Measurements from ENCODE around the gene PMEL. TPM values are rescaled to one million over a fixed set of nuclear protein-coding genes. Genes with fewer than 3 reads are reported as not detected.
"Not testable (repeated sequence)": the region's sequence is repeated elsewhere in the genome, so short reads cannot be mapped to it uniquely, and the experiment has no call there.

The PMEL gene
- total and polyA plus RNA-seq, 2 donors (not counting 1 experiment from before 2014, with no cell fraction given) = 0.50 to 0.84 TPM

GRCh38 chr12:55926738-55927587, 38.9 kb downstream of the PMEL start:
- Histone ChIP-seq H3K27ac (ENCODE audit: insufficient read depth, low read length) (peak overlapping the region; percentile 94), H3K79me2 (ENCODE audit: control insufficient read depth, insufficient read depth, low read length) (peaks cover 41% of the 10 kb centered on the region), H3K4me2 (ENCODE audit: extremely low read depth, insufficient read depth, low read length) (peak overlapping the region; percentile 81), H3K36me3 (ENCODE audit: control insufficient read depth, insufficient read depth, low read length) (no peaks in the 10 kb centered on the region), H3K4me1 (ENCODE audit: control insufficient read depth, extremely low read depth, insufficient read depth, low read length) (peaks cover 12% of the 10 kb centered on the region), H2AFZ (ENCODE audit: low read length) (peak overlapping the region; percentile 86), H3K9ac (ENCODE audit: insufficient read depth, low read length) (peak overlapping the region; percentile 90), H3K4me3 (replicated peaks in 1 of 4; ENCODE audit: control extremely low read depth in 1 of 4, insufficient read depth in 1 of 4, low read depth in 3 of 4, low read length in 4 of 4) (peak overlapping the region; percentile 84 to 100 (median 98)), H4K20me1 (ENCODE audit: control insufficient read depth, extremely low read depth, insufficient read depth, low read length) (no peaks in the 10 kb centered on the region), H3K27me3 (ENCODE audit: control insufficient read depth, insufficient read depth, low read length) (no peaks in the 10 kb centered on the region), H3K9me3 (ENCODE audit: control insufficient read depth, insufficient read depth, low read depth, low read length) (no peaks in the 10 kb centered on the region)
- DNase-seq (ENCODE audit: low read depth in 2 of 2) = peak; percentile 92 to 94
- no peak for TF ChIP-seq EZH2 (IDR thresholded peaks at IDR 0.05; ENCODE audit: low read length, missing control alignments)
- peak; percentile 68 to 79 for TF ChIP-seq CTCF (conservative IDR thresholded peaks at IDR 0.05 in 1 of 2, IDR thresholded peaks at IDR 0.05 in 1 of 2; ENCODE audit: low read depth in 1 of 2, low read length in 2 of 2)

- Histone ChIP-seq H3K9ac (ENCODE audit: insufficient read depth, low read length) (peak overlapping the region; percentile 90), H3K27ac (ENCODE audit: insufficient read depth, low read length) (peak overlapping the region; percentile 94), H4K20me1 (ENCODE audit: control insufficient read depth, extremely low read depth, insufficient read depth, low read length) (no peaks in the 10 kb centered on the region), H3K79me2 (ENCODE audit: control insufficient read depth, insufficient read depth, low read length) (peaks cover 45% of the 10 kb centered on the region), H3K4me1 (ENCODE audit: control insufficient read depth, extremely low read depth, insufficient read depth, low read length) (peaks cover 7% of the 10 kb centered on the region), H3K4me3 (replicated peaks in 1 of 4; ENCODE audit: control extremely low read depth in 1 of 4, insufficient read depth in 1 of 4, low read depth in 3 of 4, low read length in 4 of 4) (peak overlapping the region; percentile 84 to 100 (median 98)), H2AFZ (ENCODE audit: low read length) (no peak overlapping the region), H3K36me3 (ENCODE audit: control insufficient read depth, insufficient read depth, low read length) (no peaks in the 10 kb centered on the region), H3K27me3 (ENCODE audit: control insufficient read depth, insufficient read depth, low read length) (no peaks in the 10 kb centered on the region), H3K9me3 (ENCODE audit: control insufficient read depth, insufficient read depth, low read depth, low read length) (no peaks in the 10 kb centered on the region), H3K4me2 (ENCODE audit: extremely low read depth, insufficient read depth, low read length) (peak overlapping the region; percentile 64)
- DNase-seq (ENCODE audit: low read depth in 2 of 2) = no peak
- TF ChIP-seq CTCF (conservative IDR thresholded peaks at IDR 0.05 in 1 of 2, IDR thresholded peaks at IDR 0.05 in 1 of 2; ENCODE audit: low read depth in 1 of 2, low read length in 2 of 2) (no peak), EZH2 (IDR thresholded peaks at IDR 0.05; ENCODE audit: low read length, missing control alignments) (no peak)
Measured at GRCh38 chr12:55925870-55926737, 39.7 kb downstream of the PMEL start.

GRCh38 chr12:55925371-55925770, 40.5 kb downstream of the PMEL start:
- no peaks in the 10 kb centered on the region for H3K9me3 ChIP-seq (ENCODE audit: control insufficient read depth, insufficient read depth, low read depth, low read length)
- no peaks in the 10 kb centered on the region for H3K36me3 ChIP-seq (ENCODE audit: control insufficient read depth, insufficient read depth, low read length)
- H3K4me2 ChIP-seq (ENCODE audit: extremely low read depth, insufficient read depth, low read length) = no peak overlapping the region
- H4K20me1 ChIP-seq (ENCODE audit: control insufficient read depth, extremely low read depth, insufficient read depth, low read length) = no peaks in the 10 kb centered on the region
- H2AFZ ChIP-seq (ENCODE audit: low read length) = no peak overlapping the region
- no peak overlapping the region for H3K27ac ChIP-seq (ENCODE audit: insufficient read depth, low read length)
- TF ChIP-seq CTCF (conservative IDR thresholded peaks at IDR 0.05 in 1 of 2, IDR thresholded peaks at IDR 0.05 in 1 of 2; ENCODE audit: low read depth in 1 of 2, low read length in 2 of 2) = no peak
- no peak for TF ChIP-seq EZH2 (IDR thresholded peaks at IDR 0.05; ENCODE audit: low read length, missing control alignments)
- peak overlapping the region in 1 of 4 experiments; percentile 99 for H3K4me3 ChIP-seq (replicated peaks in 1 of 4; ENCODE audit: control extremely low read depth in 1 of 4, insufficient read depth in 1 of 4, low read depth in 3 of 4, low read length in 4 of 4)
- peaks cover 48% of the 10 kb centered on the region for H3K79me2 ChIP-seq (ENCODE audit: control insufficient read depth, insufficient read depth, low read length)
- no peak for DNase-seq (ENCODE audit: low read depth in 2 of 2)
- H3K27me3 ChIP-seq (ENCODE audit: control insufficient read depth, insufficient read depth, low read length) = no peaks in the 10 kb centered on the region
- peaks cover 3% of the 10 kb centered on the region for H3K4me1 ChIP-seq (ENCODE audit: control insufficient read depth, extremely low read depth, insufficient read depth, low read length)
- no peak overlapping the region for H3K9ac ChIP-seq (ENCODE audit: insufficient read depth, low read length)

GRCh38 chr12:55923648-55924047, 42.2 kb downstream of the PMEL start:
- not testable (repeated sequence) for H3K27ac ChIP-seq (ENCODE audit: insufficient read depth, low read length); H2AFZ ChIP-seq (ENCODE audit: low read length); H4K20me1 ChIP-seq (ENCODE audit: control insufficient read depth, extremely low read depth, insufficient read depth, low read length); H3K36me3 ChIP-seq (ENCODE audit: control insufficient read depth, insufficient read depth, low read length); H3K4me2 ChIP-seq (ENCODE audit: extremely low read depth, insufficient read depth, low read length); H3K9me3 ChIP-seq (ENCODE audit: control insufficient read depth, insufficient read depth, low read depth, low read length); H3K4me3 ChIP-seq (replicated peaks in 1 of 4; ENCODE audit: control extremely low read depth in 1 of 4, insufficient read depth in 1 of 4, low read depth in 3 of 4, low read length in 4 of 4); DNase-seq (ENCODE audit: low read depth in 2 of 2); H3K4me1 ChIP-seq (ENCODE audit: control insufficient read depth, extremely low read depth, insufficient read depth, low read length); H3K27me3 ChIP-seq (ENCODE audit: control insufficient read depth, insufficient read depth, low read length); H3K9ac ChIP-seq (ENCODE audit: insufficient read depth, low read length)
- peaks cover 56% of the 10 kb centered on the region for H3K79me2 ChIP-seq (ENCODE audit: control insufficient read depth, insufficient read depth, low read length)
